Activated T-helper 1 cell treated with Interleukin-2 at 50 U/mL for 16 hours (primary cell): ENCODE measurements around the gene E4F1.

Source experiments
- DNase-seq: peaks from one replicate; pipeline ENCODE4 v3.0.0-alpha.2; 2020; ENCODE audit warnings: low read depth

The E4F1 gene

DNA sequence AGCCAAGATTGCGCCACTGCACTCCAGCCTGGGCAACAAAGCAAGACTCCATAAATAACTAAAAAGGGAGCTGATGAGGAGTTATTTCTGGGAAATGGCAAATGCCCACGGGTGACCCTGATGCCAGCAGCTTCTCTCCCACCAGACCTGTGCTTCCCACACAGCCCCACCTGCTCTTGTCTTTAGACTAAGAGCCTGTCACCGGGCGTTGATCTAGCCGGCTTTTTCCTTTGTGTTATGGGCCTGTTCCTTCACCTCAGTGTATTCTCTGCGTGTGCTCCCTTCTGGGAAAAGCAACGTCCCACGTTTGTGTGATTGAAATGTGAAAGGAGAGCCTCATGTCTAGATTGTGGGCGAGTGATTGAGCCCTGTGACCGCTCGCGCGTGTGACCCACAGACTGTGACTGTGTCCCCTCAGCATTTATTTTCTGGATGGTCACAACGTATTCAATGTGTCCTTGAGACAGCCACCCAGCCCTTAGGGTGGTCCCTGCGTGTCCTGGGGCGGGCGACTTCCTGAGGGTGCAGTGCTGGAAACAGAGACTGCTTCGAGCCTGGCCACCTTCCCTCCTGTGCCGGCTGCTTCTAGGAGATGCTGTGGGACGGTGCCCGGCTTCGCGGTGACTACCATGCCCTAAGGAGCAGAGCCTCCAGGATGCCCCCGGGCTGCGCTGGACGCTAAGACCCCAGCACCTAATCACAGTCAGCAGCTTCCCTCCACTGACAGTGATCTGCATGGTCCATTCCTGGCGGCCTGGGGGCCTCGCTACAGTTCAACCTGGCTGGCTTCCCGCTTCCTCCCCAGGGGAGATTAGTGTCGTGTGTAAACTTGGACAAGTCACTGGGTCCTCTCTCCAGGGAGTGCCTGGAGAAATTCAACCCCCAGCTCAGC lies 52.3 kb downstream of the E4F1 start:
- no peak for DNase-seq

DNA sequence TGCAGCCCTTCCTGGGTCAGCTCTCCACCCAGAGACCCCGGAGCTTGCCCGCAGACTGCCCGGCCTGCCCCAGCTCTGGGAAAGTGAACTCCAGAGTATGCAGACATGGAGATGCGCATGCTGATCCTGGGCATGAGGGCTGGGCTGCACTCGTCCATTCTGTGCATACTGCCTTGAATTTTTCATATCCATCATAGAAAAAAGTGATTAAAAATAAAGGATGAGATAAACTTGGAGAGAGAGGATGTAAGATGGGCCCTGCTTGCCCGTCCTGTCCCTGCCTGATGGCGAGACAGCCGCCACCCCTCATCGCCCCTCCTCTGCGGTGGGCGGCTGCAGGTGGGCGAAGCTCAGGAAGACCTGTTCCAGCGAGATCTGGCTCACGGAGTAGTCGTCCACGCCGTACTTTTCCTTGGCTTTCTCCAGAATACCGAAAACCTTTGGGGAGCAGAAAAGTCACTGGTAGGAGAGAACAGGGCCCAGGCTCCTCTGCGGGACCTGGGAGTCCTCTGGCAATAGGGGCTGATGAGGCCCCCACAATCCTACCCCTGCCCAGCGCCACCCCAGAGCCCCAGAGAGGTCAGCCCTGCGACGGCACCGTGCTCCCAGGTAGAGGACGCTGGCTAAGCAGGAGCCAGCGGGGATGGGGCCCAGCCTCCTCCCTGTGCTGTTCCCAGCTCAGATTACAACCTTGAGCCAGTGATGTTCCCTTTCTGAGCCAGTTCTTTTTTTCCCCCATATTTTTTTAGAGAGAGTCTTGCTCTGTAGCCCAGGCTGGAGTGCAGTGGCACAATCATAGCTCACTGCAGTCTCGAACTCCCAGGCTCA lies 53.2 kb downstream of the E4F1 start:
- no peak for DNase-seq

DNA sequence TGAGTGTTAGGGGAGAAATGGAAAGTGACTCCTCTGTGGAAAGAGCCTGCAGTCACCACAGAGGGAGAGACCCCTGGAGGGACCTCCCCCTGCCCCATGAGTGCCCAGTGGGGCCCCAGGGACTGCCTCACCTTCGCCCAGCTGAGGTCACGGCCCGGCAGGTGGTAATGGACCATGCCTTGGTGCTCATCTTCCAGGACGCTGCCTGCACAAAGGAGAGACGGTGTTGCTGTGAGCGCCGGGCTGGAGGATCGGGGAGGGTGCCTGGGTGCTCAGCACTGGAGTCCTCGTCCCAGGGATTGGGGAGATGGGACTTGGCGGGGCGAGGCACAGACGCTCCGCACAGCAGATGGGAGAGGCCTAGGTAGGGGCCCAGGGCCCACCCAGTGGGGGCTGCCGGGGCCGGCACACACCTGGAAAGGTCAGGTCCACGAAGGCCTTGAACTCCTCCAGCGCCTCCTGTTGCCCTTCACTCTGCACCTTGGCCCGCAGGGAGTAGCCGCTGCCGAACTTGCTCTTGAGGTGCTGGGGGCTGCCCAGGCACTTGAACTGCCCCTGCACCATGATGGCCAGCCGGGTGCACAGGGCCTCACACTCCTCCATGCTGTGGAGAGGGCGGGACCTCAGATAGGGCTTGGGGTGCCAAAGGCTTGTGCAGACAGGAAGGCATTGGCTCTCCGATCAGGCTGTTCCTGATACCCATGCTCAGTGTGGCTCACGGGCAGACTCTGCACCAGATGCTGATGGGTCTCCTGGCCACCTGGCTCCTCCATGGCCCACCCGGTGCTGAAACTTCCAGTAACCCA lies 54.3 kb downstream of the E4F1 start:
- DNase-seq = no peak

DNA sequence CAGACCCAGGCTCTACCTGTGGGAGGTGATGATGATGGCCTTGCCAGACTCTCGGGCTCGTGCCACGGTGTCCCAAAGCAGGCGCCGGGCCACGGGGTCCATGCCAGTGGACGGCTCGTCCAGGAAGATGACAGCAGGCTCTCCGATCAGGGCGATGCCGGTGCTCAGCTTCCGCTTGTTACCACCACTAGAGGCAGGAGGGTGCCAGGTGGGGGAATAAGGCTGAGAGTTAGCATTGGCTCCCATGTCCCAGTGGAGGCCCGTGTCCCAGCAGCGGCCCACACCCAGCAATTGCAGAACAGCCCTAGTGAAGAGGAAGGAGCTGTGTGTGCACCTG lies 54.8 kb downstream of the E4F1 start:
- DNase-seq = no peak

DNA sequence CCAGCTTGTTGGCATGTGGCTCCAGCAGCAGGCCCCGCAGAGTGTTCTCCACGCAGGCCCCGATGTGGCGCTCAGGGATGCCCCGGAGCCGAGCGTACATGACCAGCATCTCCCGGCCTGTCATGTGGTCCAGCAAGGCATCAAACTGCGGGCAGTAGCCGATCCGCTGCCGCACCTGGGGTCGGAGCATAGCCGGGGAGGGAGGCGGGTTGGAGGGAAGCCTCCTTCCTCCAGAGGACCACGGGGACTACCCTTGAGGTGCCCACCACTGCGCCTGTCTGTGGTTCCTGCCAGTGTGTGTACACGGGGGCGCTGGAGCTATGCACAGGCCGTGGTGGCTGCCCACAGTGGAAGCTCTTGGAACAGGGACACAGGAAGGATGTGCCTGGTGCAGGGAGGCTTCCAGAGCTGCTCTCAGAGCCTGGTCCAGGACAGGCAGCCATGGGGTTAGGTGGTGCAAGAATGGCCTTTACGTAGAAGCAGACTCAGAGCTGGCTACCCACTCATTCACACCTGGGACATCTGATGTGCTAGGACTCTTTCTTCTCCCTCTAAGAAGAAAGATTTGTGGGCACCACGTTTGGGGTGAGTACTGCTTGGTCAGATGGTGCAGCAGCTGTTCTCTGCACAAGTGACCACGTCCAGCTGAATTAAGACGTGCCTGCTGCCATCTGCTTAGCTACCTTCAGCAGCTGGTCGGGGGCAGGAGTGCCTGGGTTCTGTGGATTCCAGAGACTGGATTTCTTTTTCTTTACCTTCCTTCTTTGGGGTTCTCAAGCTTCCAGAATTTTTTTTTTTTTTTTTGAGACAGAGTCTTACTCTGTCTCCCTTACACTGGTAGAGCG lies 55.8 kb downstream of the E4F1 start:
- no peak for DNase-seq

DNA sequence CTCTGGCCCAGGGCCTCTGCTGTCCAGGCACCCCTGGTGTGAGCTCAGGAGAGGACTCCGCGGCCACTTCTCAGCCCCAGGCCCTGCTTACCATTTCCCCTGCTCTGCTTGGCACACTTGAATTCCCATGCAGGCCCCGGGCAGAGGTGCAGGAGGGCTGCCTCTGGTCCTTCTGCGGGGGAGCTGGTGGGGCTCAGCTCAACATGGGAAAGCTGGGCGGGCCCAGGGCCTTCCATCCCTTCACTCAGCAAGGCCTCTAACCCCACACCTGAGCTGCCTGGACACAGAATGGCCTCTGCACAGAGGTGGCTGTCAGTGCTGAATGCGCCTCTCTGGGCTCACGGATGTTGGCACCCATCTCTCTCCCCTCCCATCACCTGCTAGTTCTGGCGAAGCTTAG lies 57.1 kb downstream of the E4F1 start:
- DNase-seq = no peak

DNA sequence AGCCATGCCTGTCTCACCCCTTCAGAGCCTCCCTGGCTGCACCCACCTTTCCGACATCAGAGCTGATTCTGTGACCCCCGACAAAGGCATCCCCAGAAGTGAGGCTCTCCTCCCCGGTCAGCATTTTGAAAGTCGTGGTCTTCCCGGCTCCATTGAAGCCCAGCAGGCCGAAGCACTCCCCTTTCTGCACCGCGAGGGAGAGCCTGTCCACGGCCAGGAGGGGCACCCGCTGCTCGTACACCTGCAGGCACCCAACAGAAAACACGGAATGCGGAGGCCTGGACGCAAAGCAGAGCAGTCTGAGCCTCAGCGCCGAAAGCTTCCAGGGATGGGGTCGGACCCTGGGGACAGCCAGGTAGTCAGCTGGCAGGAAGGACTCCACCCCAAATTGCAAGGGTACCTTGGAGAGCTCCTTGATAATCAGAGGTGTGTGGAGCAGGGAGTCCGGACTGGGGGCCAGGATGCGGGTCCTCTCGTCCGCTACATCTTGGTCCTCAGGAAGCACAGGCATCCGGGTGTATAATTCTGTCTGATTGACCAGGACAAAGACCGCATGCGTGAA lies 57.7 kb downstream of the E4F1 start:
- no peak for DNase-seq

DNA sequence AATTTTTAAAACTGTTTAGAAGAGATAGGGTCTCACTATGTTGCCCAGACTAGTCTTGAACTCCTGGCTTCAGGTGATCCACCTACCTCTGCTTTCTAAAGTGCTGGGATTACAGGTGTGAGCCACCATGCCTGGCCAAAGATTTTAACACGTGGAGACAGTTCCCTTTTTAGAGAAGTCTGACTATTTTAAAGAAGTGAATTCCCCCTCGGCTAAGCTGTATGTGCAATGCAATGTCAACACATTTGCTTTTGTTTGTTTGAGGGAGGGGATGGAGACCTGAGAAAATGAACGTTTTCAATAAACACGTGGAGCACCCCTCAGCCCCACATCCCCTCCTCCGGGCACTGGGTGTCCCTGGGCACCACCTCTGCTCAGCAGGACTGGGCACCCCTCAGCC lies 58.9 kb downstream of the E4F1 start:
- no peak for DNase-seq

DNA sequence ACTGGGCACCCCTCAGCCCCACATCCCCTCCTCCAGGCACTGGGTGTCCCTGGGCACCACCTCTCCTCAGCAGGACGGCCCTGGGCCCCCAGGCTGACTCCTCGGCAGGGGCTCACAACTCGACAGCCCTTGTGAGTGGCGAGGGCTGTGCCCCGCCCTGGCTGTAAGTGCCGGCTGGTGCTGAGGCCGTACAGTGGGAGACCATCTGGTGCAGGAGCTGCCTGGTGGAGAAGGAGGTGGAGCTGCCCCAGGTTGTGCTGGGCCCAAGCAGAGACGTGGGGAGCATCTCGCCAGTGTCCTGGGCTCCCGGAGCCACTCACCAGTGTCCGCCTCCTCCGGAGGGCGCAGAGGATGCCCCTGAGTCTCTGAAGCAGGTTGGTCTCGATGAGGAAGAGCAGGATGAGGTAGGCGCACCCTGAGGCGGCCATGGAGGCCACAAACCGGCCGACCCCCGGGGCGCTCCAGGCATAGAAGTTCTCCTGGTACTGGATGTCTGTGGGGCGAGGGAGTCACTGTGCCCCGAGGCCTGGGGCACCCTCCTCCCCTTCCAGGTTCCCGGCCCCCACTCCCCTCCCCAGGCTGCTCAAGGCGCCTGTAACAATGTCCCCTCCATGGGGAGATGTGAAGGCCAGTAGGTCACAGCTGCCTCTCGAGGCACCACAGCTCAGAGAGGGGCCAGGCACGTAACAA lies 59.6 kb downstream of the E4F1 start:
- DNase-seq = no peak

DNA sequence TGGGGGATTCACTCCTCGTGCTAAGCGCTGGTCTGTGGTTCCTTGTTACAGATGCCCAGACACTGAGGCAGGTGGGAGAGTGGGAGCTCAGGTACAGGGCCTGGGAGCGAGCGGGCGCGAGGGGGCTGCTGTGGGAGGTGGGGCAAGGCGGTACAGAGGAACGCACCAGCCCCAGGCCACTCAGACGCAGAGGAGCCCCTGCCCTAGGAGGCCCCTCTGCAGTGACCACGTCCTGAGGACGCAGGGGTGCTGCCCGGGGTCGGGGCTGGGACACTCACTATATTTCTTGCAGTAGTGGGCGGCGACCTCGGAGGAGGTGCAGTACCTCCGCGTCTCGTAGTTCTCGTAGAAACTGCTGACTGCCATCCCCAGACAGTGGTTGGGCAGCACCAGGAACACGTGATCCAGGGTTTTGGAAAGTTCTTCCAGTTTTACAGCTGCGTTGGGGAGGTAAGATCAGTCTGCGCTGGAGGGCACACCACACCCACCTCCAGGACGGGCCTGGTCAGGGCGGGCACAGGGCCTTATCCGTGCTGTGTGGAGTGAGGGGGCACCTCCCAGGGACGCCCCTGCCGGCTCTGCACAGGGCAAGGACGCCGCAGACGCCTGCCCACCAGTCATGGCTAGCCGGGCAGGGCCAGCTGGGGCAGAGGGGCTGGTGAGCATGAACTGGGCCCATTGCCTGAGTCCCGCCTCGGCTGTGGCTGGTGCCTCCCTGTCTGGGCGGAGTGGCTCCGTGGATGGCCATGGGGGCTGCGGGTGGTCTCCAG lies 60.8 kb downstream of the E4F1 start:
- DNase-seq = no peak

DNA sequence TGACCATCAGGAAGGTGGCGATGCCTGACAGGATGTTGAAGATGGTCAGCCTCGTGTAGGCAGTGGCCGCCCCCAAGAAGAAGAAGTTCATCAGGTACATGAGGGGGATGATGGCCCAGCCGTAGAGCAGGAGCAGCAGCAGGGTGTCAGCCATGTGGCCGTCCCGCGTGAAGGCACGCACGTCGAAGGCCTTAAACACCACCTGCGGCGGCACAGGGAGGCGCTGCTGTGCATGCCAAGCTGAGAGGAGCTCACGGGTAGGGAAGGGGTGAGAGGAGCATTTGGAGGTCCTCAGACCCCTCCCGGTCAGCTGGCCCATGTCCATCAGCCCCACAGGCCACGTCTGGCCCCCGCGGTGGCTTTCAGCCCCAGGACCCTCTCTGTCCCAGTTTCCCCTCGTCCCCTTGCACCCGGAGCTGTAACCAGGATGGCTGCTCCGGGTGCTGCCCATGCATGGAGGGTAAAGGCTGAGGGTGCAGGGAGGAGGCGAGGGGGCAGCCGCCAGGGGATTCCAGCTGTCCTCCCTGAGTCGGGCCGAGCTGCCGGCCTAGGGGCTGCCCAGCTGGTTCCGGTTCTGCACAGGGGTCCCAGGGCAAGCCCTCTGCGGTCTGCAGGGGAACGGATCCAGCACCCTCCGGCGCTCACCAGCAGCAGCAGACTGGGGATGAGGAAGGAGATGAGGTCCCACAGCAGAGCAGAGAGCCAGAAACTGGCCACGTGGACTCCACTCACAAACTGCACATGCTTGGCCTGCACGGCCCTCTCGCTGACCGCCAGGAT lies 61.6 kb downstream of the E4F1 start:
- DNase-seq = no peak
